Tibial nerve (tissue), 4 donors: ENCODE measurements around the gene IL1R2.

ENCODE experiments used
- EP300 ChIP-seq, 2 donors: sonication (generic); formaldehyde crosslinking; IDR thresholded peaks; one replicate each; pipeline ENCODE4 v1.6.1; 2017; ENCODE audit warnings: antibody characterized with exemption in 2 of 2, mild to moderate bottlenecking in 1 of 2
- POLR2A ChIP-seq, 2 donors: fragments of 450-650 bp; IDR thresholded peaks; one replicate each; pipeline ENCODE4 v1.6.1; 2017; ENCODE audit warnings: antibody characterized with exemption in 2 of 2, mild to moderate bottlenecking in 2 of 2, moderate library complexity in 2 of 2
- TF ChIP-seq, protein P1 (sequence below), 5 experiments: fragments of 200-600 bp in 3 of 5; fragments of 450-650 bp in 2 of 5; sonication (generic) in 3 of 5; IDR thresholded peaks; one replicate each; pipeline ENCODE4 v1.5.1; 2016 to 2019; ENCODE audit warnings: antibody characterized with exemption in 5 of 5, mild to moderate bottlenecking in 3 of 5, moderate library complexity in 2 of 5

DNA sequence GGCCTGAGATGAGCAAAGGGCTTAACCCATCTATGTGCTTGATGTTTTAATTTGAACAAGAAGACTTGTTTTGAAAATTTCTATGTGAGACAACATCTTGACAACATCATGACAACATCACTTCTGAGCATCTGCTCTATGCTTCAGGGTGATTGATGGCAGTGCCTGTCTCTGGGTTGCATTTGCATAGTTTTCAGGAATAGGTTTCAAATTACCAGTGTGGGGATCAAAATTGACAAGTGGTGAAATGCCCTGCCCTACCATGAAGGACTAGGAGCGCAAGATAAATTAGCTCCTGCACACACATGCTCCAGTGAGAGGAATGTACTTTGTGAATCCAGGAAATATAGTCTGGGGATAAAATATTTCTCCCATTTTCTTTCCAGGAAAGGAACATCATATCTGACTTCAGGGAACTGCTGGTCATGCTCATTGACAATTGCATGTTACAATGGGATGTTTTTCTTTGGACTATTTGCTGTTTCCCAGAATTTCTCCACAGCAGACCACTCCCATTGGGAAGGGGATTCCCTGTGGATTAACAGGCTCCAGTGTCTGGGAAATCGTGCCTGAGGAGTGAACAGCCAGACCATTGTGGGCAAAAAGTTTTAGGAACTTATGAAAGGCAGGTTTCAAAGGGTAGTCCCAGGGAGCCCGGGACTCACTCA, 45.3 kb upstream of the IL1R2 start:
- TF ChIP-seq, protein P1, sequence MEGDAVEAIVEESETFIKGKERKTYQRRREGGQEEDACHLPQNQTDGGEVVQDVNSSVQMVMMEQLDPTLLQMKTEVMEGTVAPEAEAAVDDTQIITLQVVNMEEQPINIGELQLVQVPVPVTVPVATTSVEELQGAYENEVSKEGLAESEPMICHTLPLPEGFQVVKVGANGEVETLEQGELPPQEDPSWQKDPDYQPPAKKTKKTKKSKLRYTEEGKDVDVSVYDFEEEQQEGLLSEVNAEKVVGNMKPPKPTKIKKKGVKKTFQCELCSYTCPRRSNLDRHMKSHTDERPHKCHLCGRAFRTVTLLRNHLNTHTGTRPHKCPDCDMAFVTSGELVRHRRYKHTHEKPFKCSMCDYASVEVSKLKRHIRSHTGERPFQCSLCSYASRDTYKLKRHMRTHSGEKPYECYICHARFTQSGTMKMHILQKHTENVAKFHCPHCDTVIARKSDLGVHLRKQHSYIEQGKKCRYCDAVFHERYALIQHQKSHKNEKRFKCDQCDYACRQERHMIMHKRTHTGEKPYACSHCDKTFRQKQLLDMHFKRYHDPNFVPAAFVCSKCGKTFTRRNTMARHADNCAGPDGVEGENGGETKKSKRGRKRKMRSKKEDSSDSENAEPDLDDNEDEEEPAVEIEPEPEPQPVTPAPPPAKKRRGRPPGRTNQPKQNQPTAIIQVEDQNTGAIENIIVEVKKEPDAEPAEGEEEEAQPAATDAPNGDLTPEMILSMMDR (IDR thresholded peaks at IDR 0.05): no peak
- no peak for TF ChIP-seq POLR2A (IDR thresholded peaks at IDR 0.05)
- TF ChIP-seq EP300 (IDR thresholded peaks at IDR 0.05): no peak
